Peyer's patch (tissue), 4 donors: Measurements from ENCODE around the gene TPSG1. TPM values are rescaled to one million over a fixed set of nuclear protein-coding genes. Genes with fewer than 3 reads are reported as not detected.

Source experiments
- DNase-seq, 3 donors: peaks; one replicate each; pipeline ENCODE4 v3.0.0-alpha.2; 2017 to 2019
- H3K27ac ChIP-seq, 4 donors: fragments of 200-600 bp; sonication (generic); one replicate each; pipeline ENCODE4 v1.5.1; 2016 to 2019
- H3K27me3 ChIP-seq, 2 donors: fragments of 200-600 bp; sonication (generic); one replicate each; pipeline ENCODE4 v1.5.1; 2019
- H3K36me3 ChIP-seq, 3 donors: fragments of 200-600 bp; sonication (generic); one replicate each; pipeline ENCODE4 v1.5.1; 2016 to 2019
- H3K4me1 ChIP-seq, 4 donors: fragments of 200-600 bp; sonication (generic); one replicate each; pipeline ENCODE4 v1.5.1; 2016 to 2019
- H3K4me3 ChIP-seq, 4 donors: fragments of 200-600 bp; sonication (generic); 1 replicate in 3 of 4; 2 replicates in 1 of 4; pipeline ENCODE4 v1.5.1; 2016 to 2019; ENCODE audit warnings: mild to moderate bottlenecking in 1 of 4
- H3K9me3 ChIP-seq, 4 donors: fragments of 200-600 bp; sonication (generic); one replicate each; pipeline ENCODE4 v1.5.1; 2016 to 2019; ENCODE audit warnings: mild to moderate bottlenecking in 1 of 4
- POLR2A ChIP-seq, 2 donors: fragments of 450-650 bp; IDR thresholded peaks; one replicate each; pipeline ENCODE4 v1.5.1; 2017; ENCODE audit warnings: antibody characterized with exemption in 2 of 2, mild to moderate bottlenecking in 2 of 2, moderate library complexity in 2 of 2
- total RNA-seq, 4 donors: library from RNA; depleted of rRNA; stranded (reverse); fragments of >200 nt; gene quantifications; one replicate each; pipeline ENCODE4 v1.1.0, GENCODE V29; 2016
- TF ChIP-seq, protein P1 (sequence below), 6 experiments: fragments of 450-650 bp in 4 of 6; fragments of 200-600 bp in 2 of 6; sonication (generic) in 1 of 6; IDR thresholded peaks; one replicate each; pipeline ENCODE4 v1.5.1; 2017 to 2019; ENCODE audit warnings: antibody characterized with exemption in 6 of 6, mild to moderate bottlenecking in 3 of 6, moderate library complexity in 1 of 6

TPSG1 gene
- total RNA-seq, 4 donors from 2014 or later: 16.4 to 44.6 (median 29.5) TPM

DNA sequence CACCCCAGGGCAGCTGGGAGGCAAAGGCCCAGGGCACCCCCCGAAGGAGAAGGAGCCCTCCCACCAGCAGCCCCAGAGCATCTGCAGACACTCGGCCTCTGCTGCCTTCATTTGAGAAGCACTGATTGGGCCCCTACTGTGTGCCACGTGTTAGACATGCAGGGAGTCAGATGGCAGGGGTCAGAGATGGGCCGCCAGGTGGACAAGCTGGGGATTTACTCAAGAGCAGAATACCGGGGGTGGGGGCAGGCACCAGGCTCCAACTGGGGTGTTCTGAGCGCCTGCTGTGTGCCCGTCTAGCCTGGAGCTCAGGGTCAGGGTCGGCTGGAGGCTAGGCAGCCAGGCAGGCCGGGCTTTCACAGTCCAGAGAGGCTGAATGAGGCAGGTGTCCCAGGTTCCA, 18.7 kb downstream of the TPSG1 start:
- Histone ChIP-seq H3K27ac (no peak overlapping the region), H3K4me1 (no peaks in the 10 kb centered on the region), H3K27me3 (no peaks in the 10 kb centered on the region), H3K36me3 (peaks cover 0 to 24% (median 0%) of the 10 kb centered on the region in 3 donors), H3K9me3 (no peaks in the 10 kb centered on the region), H3K4me3 (no peak overlapping the region)
- TF ChIP-seq, protein P1, sequence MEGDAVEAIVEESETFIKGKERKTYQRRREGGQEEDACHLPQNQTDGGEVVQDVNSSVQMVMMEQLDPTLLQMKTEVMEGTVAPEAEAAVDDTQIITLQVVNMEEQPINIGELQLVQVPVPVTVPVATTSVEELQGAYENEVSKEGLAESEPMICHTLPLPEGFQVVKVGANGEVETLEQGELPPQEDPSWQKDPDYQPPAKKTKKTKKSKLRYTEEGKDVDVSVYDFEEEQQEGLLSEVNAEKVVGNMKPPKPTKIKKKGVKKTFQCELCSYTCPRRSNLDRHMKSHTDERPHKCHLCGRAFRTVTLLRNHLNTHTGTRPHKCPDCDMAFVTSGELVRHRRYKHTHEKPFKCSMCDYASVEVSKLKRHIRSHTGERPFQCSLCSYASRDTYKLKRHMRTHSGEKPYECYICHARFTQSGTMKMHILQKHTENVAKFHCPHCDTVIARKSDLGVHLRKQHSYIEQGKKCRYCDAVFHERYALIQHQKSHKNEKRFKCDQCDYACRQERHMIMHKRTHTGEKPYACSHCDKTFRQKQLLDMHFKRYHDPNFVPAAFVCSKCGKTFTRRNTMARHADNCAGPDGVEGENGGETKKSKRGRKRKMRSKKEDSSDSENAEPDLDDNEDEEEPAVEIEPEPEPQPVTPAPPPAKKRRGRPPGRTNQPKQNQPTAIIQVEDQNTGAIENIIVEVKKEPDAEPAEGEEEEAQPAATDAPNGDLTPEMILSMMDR (IDR thresholded peaks at IDR 0.05): no peak
- TF ChIP-seq POLR2A (IDR thresholded peaks at IDR 0.05): no peak
- no peak for DNase-seq

DNA sequence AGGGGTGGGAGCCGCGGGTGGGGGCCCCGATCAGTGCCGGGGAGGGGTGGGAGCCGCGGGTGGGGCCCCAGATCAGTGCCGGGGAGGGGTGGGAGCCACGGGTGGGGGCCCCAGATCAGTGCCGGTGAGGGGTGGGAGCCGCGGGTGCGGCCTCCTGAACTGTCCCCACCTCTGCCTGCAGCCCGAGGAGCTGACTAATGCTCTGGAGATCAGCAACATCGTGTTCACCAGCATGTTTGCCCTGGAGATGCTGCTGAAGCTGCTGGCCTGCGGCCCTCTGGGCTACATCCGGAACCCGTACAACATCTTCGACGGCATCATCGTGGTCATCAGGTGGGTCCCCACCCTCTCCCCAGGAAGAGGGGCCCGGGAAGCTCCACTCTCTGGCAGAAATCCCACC, 20.1 kb downstream of the TPSG1 start:
- TF ChIP-seq, protein P1 (IDR thresholded peaks at IDR 0.05): no peak
- TF ChIP-seq POLR2A (IDR thresholded peaks at IDR 0.05): no peak
- no peaks in the 10 kb centered on the region for H3K27me3 ChIP-seq
- H3K4me1 ChIP-seq: no peaks in the 10 kb centered on the region
- no peaks in the 10 kb centered on the region for H3K9me3 ChIP-seq
- peaks cover 0 to 18% (median 0%) of the 10 kb centered on the region in 3 donors for H3K36me3 ChIP-seq
- no peak overlapping the region for H3K27ac ChIP-seq
- no peak for DNase-seq
- H3K4me3 ChIP-seq: no peak overlapping the region

DNA sequence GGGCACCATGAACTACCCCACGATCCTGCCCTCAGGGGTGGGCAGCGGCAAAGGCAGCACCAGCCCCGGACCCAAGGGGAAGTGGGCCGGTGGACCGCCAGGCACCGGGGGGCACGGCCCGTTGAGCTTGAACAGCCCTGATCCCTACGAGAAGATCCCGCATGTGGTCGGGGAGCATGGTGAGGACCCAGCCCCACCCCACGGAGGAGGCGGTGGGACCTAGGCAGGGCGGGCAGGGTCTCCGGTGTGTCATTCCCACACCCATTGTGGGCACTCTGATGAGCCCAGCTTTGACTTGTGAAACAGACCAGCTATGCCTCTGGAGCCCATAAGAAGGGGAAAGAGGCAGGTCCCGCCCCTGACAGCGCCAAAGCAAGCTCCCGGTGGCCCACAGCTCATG, 22.8 kb downstream of the TPSG1 start:
- no peaks in the 10 kb centered on the region for H3K27me3 ChIP-seq
- peaks cover 0 to 11% (median 0%) of the 10 kb centered on the region in 3 donors for H3K36me3 ChIP-seq
- H3K27ac ChIP-seq: no peak overlapping the region
- H3K4me1 ChIP-seq: no peaks in the 10 kb centered on the region
- no peak for TF ChIP-seq POLR2A (IDR thresholded peaks at IDR 0.05)
- TF ChIP-seq, protein P1 (IDR thresholded peaks at IDR 0.05): no peak
- H3K4me3 ChIP-seq: no peak overlapping the region
- DNase-seq: no peak
- no peaks in the 10 kb centered on the region for H3K9me3 ChIP-seq

DNA sequence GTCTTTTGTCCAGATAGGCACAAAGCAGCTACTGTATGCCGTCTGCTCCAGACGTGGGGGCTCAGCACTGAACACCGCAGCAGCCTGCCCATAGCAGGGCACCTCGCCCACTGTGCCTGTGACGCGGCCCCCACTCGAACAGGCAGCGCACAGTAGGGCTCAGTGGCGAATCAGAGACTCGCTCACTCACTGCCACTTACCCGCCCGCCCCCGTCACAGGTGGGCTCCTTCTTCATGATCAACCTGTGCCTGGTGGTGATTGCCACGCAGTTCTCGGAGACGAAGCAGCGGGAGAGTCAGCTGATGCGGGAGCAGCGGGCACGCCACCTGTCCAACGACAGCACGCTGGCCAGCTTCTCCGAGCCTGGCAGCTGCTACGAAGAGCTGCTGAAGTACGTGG, 23.6 kb downstream of the TPSG1 start:
- no peaks in the 10 kb centered on the region for H3K4me1 ChIP-seq
- TF ChIP-seq, protein P1 (IDR thresholded peaks at IDR 0.05): no peak
- no peak for TF ChIP-seq POLR2A (IDR thresholded peaks at IDR 0.05)
- no peak overlapping the region for H3K27ac ChIP-seq
- no peaks in the 10 kb centered on the region for H3K9me3 ChIP-seq
- H3K4me3 ChIP-seq: no peak overlapping the region
- H3K36me3 ChIP-seq: peaks cover 0 to 11% (median 0%) of the 10 kb centered on the region in 3 donors
- H3K27me3 ChIP-seq: no peaks in the 10 kb centered on the region
- DNase-seq: no peak

DNA sequence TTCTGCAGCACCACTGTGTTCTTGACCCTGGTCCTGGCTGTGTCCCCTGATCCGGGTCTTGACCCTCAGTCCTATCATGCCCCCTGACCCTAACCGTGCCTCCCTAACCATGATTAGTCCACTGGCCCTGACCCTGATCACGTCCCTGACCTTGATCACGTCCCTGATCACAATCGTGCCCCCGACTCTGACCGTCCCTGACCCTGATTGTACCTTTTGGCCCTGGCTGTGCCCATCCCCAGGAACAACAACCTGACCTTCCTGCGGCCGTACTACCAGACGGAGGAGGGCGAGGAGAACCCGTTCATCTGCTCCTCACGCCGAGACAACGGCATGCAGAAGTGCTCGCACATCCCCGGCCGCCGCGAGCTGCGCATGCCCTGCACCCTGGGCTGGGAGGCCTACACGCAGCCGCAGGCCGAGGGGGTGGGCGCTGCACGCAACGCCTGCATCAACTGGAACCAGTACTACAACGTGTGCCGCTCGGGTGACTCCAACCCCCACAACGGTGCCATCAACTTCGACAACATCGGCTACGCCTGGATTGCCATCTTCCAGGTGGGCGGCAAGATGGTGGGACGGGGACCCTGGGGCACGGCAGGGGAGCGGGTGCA, 24.9 kb downstream of the TPSG1 start:
- no peak for TF ChIP-seq POLR2A (IDR thresholded peaks at IDR 0.05)
- TF ChIP-seq, protein P1 (IDR thresholded peaks at IDR 0.05): no peak
- no peak overlapping the region for H3K4me3 ChIP-seq
- H3K27ac ChIP-seq: no peak overlapping the region
- no peaks in the 10 kb centered on the region for H3K27me3 ChIP-seq
- H3K36me3 ChIP-seq: peaks cover 0 to 11% (median 0%) of the 10 kb centered on the region in 3 donors
- no peaks in the 10 kb centered on the region for H3K9me3 ChIP-seq
- H3K4me1 ChIP-seq: no peaks in the 10 kb centered on the region
- no peak for DNase-seq
